ENCODE measurements around the gene BMP4.

The BMP4 gene

DNA sequence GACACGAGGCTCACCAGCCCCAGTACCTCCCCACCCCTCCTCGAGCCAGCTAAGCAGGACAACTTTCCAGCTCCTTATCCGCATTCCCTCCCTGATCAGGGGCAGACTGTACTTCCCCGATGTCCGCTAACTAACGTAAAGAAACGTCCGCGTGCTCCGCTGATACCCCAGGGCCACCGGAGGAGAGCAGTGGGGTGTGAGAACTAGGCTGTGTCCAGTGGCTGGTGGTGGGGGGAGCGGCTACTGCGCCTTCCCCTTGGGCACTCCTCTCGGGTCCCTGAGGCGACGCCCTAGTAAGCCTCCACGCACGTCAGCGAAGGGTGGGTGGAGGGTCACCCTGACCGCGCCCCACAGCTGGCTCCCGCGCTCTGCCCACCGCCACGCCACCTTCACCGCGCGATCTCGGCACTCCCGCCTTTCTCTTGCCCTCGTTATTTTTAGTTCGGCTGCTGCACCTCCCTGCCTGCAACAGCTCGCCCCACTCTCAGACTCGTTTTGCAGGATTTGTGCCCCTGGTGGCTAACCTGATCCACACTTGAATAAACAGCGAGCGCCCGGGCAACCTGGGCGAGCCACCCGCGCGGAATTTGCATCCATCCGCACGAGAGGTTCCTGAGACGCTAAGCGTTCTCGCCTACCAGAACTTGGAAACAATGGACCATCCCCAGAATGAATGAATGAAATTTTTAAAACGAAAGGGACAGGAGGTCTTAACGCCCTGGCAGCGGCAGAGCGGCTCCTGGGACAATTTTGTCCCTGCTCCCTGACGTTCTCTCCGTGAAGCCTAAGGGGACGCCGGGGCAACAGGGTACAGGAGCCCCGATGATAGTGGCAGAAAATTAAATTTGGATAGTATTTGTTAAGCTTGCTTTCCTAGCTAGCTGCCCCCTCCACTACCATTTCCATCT is 6.9 kb upstream of the BMP4 start:
- no peak for DNase-seq

DNA sequence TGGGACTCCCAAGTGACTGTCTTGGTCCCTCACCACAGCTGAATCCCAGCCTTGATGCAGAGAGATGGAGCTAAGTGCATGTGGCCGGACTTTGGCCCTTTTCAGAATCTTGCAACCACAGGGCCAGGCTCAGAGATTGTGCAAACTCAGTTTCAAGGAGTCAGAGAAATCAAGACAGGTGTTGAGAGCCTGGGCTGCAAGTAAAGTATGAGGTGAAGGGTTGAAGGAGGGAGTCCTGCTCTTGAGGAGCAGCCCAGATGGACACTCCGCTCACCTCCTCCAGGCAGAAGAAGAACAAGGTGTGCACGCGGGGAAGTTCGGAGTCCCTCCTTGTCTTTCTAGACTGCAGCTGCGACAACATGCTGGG is 6.3 kb upstream of the BMP4 start:
- DNase-seq: no peak

DNA sequence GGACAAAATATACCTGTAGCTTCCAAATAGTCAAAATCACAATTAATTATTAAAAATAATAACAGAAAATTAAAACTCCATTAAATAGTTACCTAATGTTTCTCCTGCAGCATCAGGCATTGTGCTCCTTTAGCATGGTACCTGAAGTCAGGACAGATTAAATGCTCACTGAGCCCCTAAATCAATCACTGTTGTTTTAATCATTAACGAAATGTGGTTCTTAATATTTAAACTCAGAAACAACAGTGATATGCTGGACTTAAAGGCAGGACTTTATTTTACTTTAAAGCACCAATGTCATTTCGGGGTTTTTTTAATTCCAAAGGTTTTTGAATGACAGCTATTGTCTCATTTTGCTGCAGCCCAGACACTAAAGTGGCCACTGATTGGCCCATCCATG is 2.0 kb upstream of the BMP4 start:
- DNase-seq: no peak

- no peak for DNase-seq
Measured at GRCh38 chr14:53957739-53958138, 1.1 kb upstream of the BMP4 start.

DNA sequence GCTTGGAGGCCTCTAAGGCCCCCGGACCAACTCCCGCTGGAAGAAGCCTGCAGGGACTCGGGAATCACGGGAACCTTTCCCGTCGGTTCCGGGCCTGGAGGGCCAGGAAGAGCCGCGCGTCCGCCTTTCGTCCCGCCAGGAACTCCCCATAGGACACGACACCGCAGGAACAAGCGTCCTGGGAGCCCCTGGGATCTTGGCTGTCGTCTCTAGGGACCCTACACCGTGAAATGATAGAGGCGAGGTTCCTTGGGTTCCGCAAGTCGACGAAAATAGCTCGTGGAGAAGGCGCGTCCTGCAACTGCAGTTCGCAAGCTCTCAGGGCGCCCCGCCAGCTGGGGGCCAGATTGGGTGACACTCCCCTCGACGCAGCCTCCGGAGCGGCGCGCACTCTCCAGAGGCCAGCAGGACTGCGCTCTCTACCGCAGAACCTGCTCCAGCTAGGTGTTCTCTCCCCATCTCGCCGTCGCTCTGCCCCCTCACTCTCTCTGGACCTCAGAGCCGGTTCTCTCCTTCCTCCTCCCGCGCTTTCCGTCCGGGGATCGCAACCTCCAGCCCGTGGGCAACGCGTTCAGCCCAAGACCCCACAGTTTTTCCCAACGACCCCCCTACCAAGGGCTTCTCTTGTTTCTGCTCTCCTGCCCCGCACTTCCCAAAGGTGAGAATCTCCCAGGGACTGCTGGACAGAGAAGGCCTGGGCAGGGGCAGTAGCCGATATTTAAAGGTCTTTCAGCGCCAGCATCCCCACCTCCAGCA is 776 bp downstream of the BMP4 start:
- DNase-seq: no peak

- no peak for DNase-seq
Measured at GRCh38 chr14:53955229-53955556, 1.4 kb downstream of the BMP4 start.

DNA sequence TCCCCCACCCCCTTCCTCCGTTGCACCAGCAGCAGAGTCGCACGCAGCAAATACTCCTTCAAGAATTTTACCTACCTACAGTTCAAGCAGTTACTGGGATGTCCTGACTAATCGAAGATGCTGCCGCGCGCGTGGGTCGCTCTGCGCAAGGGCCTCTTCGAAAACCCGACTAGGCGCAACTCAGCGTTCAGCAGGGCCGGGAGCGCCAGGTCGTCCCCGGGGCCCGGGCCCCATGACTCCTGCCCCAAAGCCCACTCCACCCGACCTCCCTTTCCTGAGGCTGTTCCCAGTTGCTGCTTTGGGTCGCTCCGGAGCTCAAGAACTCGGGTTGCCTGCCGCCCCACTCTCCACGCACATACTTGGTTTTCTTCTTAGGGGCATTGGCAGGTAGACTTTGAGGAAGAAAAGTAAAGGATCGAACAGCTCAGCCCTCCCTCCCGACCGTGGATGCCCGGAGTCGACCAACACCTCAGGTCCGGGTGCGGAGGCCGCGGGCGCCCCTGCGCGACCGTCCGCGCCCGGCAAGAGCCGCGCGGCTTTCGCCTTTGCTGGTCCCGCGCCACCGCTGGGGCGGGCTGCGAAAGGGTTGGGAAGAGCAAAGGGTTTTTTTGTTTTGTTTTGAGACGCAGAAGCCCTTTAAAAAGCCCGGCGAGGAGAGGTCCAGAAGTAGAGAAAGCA is 1.9 kb downstream of the BMP4 start:
- DNase-seq: no peak

DNA sequence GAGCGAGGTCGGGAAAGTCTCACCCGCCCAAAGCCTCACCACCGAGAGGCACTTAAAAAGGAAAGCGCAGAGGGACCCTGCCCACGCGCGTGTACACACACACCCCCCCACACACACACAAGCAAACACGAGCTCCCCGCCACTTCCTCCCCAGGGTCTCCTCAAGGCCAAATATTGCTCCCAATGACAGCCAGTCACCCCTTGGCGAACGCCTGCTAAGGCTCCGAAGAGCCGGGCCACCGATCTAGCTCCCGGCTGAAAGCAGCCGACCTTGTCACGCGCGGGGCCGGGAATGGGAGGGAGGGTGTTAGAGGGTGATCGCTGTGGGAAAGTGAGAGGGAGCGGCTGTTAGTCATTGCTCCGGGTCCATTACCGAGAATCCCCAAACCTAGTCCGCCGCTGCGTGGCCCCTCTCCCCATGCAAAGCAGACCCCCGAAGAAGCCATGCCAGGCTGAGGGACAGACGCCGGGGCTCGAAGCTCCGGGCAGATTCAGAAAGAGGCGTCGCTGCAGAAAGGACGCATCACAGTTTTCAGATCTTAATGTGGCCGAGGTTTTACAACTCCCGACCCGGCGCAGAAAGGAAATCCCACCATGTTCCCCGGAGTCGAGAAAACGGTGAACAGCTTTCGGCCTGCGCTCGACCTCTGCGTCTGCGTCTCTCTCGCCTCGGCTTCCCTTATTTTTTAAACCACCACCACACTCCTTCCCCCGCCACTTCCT is 2.6 kb downstream of the BMP4 start:
- DNase-seq: no peak

- DNase-seq: no peak
Measured at GRCh38 chr14:53953002-53953827, 3.4 kb downstream of the BMP4 start.

DNA sequence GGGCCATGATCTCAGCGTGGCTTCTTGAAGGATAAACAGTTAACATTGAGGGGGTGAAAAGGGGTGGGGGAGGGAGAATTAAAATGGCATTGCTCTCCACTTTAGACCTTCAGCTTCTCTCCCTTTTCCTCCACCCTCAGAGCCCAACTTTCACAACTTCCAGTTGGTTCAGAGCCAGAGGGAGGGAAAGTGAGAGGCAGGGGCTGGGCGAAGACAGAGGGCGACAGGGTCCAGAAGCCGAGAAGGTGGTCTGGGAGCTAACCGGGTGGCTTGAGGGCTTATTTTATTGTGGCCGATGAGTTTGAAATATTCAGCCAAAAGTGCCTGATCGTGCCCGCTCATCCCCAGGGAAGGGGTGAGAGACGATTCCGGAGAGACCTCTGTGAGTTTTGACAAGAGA is 4.1 kb downstream of the BMP4 start:
- DNase-seq: no peak

- no peak for DNase-seq
Measured at GRCh38 chr14:53951627-53952303, 4.9 kb downstream of the BMP4 start.

DNA sequence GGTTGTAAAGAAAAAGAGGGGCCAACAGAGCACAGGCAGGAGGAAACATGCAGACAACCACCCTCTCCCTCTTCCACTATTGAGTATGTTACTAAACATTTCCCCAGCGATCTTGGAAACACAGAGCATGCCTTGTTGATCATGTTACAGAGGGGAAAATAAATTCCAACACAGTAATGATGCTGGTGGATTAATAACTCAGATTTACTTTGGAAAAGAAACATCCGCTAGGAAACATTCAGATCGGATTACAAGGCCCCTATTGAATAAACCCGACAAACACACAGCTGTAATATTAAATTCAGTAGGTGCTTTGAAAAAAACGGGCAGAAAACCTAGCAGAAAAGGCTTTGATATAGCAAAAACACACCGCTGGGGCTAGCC is 5.4 kb downstream of the BMP4 start:
- DNase-seq: no peak

DNA sequence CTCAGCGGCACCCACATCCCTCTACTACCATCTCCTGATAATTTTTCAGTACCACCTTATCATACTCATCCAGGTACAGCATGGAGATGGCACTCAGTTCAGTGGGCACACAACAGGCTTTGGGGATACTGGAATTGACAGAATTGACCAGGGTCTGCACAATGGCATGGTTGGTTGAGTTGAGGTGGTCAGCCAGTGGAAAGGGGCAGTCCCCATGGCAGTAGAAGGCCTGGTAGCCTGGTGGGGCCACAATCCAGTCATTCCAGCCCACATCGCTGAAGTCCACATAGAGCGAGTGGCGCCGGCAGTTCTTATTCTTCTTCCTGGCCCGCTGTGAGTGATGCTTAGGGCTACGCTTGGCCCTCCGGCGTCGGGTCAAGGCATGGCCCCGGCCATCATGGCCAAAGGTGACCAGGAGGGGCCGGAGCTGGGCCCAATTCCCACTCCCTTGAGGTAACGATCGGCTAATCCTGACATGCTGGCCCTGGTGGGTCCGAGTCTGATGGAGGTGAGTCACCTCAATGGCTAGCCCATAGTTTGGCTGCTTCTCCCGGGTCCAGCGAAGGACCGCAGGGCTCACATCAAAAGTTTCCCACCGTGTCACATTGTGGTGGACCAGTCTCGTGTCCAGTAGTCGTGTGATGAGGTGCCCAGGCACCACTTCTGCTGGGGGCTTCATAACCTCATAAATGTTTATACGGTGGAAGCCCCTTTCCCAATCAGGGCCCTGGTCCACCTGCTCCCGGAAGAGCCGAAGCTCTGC is 6.4 kb downstream of the BMP4 start:
- no peak for DNase-seq

- no peak for DNase-seq
Measured at GRCh38 chr14:53949201-53949600, 7.4 kb downstream of the BMP4 start.

GRCh38 chr14:53948205-53948884 is 8.3 kb downstream of the BMP4 start:
- no peak for DNase-seq

DNA sequence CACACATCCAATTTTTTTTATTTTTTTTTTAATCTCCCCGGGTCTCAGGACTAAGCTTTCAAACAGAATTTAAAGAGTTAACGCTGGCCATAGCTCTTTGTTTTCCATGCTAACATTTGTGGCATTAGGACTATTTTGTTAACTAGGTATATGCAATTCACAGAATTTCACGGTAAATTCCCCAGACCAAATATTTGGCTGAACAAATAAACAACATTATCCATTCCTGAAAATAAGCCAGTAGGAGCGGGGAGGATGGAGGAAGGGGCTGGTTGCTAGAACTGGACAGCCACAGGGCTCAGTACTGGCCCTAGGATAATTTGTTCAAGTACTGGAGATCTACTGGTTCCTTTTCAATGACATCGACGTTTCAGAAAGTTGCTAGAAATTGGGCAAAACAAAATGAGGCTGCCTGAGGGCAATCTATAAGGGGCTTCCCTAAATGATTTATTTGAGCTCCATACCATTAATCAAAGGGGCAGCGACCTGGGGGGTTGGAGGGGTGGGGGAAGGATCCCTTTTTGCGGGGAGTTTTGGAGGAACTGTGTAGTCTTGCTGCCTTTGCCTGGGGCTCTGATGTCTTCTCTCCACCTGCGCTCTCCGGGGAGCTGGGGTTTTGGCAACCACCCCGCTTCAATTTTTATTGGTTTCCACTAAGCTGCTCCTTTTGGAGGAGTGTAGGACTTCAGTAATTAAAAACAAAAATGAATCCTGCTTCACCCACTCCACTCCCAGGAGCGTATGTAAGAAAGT is 9.0 kb downstream of the BMP4 start:
- DNase-seq: no peak

GRCh38 chr14:53947094-53947445 is 9.6 kb downstream of the BMP4 start:
- DNase-seq: no peak

DNA sequence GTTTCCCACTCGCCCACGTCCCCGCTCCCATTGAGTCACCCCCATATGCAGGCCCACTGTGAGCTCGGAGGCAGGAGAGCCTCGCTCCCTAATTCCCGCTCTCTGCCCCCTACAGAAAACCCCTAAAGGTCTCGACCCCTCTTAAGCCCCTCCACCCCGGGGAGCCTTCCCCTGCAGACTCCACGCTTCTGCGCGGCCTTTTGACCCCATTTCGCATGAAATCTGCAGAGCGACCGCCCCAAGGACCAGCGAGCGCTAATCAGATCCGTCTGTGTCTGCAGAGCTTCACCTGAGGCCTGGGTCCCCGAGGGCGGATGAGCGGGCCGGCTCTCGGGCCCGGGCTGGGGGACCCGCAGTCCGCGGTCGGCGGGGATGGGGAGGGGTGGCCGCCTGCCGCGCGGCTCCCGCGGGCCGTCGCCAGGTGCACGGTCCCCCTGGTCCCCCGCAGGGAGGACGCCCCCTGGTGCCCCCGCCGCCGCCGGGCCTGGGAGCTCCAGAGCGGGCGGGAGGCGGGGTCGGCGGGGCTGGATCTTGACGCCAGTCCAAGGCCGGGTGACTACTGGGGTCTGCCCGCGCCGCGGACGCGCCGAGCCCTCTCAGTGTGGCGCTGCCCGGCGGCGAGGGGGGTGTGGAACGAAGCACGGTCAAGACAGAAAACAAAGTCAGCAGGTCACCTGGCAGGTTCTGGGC is 10.1 kb downstream of the BMP4 start:
- no peak for DNase-seq

- no peak for DNase-seq
Measured at GRCh38 chr14:53946071-53946403, 10.6 kb downstream of the BMP4 start.
